Raji (cell line): ENCODE results near the gene DHRSX.

ENCODE experiments used
- POLR2A ChIP-seq: IDR thresholded peaks from 2 replicates; pipeline ENCODE4 v1.6.1; 2011; ENCODE audit warnings: low read depth, low read length, control low read depth; ENCODE audit not compliant: insufficient read depth

The DHRSX gene

DNA sequence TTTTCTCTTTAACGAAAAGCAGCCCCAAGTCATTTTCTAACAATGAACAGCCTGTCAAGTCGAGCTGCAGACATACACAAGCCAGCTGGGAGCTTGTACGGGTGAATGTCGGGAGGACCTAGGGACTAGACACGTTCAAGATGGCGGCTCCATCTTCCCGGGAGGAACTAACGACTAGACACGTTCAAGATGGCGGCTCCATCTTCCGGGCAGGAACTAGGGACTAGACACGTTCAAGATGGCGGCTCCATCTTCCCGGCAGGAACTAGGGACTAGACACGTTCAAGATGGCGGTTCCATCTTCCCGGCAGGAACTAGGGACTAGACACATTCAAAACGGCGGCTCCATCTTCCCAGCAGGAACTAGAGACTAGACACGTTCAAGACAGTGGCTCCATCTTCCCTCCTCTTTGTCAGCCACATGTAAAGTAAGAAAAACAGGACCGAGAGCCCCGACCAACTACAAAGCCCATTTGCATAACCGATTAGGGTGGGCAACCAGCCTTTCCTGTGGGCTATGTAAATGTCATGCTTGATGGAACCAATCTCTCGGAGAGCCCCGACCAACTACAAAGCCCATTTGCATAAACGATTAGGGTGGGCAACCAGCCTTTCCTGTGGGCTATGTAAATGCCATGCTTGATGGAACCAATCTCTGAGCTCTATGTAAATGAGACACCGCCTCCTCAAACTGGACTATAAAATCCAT is 175.5 kb downstream of the DHRSX start:
- TF ChIP-seq POLR2A: no peak

DNA sequence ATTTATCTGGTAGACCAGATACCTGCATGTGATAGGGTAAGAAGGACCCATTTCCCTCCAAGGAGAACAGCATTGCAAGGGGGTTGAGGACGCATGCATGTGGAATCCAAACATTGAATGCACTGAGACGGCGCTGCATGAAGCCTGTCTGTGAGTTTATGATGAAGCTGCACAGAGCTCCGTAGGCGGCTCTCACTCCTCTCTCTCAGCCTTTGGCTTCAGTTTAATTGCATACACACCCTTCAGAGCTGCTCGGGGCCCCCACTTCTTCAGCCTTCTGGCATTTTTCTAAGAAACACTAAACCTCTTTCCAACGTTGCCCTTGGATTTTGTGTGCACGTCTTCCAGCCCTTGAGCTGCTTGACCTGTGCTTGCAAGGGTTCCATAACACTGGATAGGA is 176.6 kb downstream of the DHRSX start:
- no peak for TF ChIP-seq POLR2A

DNA sequence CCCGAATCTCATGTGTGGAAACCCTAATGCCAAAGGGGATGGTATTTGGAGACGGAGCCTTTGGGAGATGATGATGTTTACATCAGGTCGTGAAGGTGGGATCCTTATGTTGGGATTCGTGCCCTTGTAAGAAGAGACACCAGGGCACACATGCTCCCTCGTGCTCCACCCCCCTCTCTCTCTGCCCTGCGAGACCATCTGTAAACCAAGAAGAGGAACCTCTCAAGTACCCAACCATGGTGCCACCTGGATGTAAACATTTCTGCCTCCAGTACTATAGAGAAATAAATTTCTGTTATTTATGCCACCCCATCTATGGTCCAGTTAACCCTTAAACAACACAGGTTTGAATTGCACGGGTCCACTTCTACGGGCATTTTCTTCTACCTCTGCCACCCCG is 179.4 kb downstream of the DHRSX start:
- no peak for TF ChIP-seq POLR2A

DNA sequence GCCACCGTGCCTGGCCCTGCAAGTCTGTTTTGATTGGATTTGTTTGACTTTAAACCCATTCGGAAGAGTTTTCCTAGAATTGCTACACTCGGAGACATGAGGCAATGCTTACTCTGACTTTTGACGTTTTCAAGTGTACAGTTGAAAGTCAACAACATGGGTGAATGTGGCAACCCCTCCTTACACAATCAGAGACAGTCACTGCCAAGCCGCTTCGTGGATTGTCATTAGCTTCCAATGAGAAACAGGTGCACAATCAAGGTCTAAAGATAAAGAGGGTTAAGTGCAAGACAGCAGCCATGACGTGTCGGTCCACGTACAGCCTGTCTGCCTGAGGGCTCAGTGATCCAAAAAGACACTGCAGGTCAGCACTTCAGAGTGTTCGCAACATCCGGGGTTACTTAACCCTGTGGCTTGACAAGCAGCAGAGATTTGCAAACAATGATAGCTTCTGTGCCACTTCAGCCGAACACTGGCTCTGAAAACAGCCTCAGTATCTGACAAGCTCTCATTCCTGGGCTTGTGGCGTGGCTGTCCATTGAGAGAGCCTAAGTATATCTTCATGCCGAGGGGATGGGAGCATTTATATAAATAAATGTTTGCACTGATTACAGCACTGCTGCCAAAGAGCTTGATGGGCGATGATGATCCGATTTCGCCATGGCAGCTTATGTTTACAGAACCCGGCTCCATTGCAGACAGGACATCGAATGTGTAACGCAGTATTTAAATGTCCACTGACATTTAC is 180.0 kb downstream of the DHRSX start:
- TF ChIP-seq POLR2A: no peak

DNA sequence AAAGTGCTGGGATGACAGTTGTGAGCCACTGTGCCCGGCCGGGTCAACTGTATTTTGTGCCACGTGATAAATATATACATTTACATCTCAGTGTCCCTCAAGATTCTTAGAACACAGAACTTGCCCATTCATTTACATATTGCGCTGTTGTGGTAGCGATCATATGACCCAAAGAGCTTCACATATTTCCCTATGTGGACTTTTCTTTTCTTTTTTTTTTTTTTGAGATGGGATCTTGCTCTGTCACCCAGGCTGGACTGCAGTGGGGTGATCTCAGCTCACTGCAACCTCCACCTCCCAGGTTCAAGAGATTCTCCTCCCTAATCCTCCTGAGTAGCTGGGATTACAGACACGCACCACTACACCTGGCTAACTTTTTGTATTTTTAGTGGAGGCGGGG is 180.7 kb downstream of the DHRSX start:
- no peak for TF ChIP-seq POLR2A

DNA sequence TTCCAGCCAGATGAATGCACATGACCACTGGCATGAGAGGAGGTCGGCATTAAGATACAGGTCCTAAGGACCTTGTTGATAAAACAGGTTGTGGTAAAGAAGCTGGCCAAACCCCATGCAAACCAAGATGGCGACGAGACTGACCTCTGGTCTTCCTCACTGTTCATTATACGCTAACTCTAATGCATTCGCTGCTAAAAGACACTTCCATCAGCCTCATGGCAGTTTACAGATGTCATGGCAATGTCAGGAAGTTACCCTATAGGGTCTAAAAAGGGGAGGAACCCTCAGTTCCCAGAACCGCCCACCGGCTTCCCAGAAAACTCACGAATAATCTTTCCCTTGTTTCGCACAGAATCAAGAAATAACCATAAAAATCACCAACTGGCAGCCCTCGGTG is 182.4 kb downstream of the DHRSX start:
- TF ChIP-seq POLR2A: no peak

DNA sequence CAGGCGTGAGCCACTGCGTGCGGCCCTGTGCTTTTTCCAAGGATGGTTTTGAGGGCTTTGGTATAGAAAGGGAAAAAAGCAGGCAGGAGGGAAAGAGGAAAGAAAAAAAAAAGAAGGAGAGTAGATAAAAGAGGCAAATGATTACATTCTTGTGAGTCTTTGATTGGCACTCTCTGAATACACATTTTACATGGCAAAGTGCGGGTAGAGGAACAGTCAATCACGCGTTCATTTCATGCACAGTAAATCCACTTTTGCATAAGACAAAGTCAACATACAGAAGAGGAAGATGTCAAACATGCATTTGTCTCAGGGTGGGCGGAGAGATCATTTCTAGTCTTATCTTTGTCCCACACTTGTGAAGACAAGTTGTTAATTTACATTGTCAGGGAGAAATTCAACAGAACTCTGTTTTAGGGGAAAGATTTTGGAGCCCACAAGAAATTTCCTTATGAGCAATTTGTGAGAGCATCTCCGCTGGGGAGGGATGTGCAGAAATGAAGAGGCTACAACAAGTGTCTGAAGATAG is 183.2 kb downstream of the DHRSX start:
- TF ChIP-seq POLR2A: no peak

DNA sequence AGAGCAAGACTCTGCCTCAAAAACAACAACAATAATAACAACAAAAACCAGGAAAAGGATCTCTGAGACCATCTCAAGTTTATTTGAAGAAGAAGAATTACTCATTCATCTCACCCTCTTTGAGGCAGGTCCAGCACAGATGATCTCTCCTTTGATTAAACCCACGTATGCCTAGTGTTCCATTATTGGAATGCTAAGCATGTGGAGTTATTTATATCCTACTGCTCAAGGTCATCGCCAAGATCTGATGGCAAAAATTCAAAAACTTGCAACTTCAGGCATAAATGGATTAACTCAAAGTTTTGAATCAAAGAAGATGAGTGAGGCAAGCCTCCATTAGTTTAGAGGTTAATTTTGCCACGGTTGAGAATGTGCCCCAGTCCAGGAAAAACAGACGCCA is 184.2 kb downstream of the DHRSX start:
- no peak for TF ChIP-seq POLR2A

DNA sequence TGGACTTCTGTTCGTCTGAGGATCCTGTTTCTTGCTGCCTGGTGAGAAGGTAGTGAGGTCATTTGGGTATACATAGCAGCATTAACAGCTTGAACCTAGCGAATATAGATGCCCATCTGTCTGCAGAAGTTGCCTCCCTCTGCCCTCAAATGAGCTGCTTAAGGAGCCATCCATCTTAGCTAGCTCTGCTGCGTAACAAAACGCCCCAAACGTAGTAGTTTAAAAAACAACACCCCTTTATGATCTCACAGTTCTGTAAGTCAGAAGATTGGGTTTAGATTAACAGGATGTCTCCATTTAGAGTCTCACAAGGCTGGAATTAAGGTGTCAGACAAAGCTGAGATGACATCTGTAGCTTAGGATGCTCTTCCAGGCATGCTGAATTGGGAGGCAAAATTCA is 185.3 kb downstream of the DHRSX start:
- TF ChIP-seq POLR2A: no peak

DNA sequence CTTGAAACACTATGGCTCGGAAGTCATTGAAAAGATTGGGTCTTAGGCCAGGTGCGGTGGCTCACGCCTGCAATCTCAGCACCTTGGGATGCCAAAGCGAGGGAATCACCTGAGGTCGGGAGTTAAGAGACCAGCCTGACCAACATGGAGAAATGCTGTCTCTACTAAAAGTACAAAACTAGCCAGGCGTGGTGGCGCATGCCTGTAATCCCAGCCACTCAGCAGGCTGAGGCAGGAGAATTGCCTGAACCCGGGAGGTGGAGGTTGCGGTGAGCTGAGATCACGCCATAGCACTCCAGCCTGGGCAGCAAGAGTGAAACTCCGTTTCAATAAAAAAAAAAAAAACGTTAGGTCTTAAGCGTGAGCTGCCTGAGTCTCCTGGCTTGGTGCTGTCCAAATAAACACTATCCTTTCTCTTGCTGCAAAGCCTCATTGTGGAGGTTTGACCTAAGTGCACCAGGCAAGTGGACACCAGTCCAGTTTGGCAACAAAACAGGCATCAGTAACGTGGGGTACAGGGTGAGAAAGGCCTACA is 185.9 kb downstream of the DHRSX start:
- no peak for TF ChIP-seq POLR2A

DNA sequence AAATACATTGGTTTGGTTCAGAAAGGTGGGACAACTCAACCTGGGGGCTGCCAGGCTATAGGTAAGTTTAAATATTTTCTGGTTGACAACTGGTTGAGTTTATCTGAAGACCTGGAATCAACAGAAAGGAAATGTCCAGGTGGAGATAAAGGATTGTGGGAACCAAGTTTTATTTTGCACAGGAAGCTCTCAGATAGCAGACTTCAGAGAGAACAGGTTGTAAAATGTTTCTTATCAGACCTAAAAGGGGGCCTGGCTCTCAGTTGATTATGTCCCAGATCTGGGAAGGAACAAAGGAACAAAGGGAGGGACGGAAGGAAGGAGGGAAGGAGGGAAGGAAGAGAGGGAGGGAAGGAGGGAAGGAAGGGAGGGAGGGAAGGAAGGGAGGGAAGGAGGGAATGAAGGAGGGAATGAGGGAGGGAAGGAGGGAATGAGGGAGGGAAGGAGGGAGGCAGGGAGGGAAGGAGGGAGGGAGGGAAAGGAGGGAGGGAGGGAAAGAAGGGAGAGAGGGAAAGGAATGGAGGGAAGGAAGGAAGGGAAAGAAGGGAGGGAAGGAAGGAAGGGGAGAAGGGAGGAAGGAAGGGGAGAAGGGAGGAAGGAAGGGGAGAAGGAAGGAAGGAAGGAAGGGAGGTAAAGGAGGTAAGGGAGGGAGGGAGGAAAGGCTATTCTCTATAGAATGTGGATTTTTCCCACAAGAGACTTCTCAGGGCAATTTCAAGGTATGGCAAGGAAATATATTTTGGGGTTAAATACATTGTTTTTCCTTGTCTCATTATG is 186.7 kb downstream of the DHRSX start:
- no peak for TF ChIP-seq POLR2A

DNA sequence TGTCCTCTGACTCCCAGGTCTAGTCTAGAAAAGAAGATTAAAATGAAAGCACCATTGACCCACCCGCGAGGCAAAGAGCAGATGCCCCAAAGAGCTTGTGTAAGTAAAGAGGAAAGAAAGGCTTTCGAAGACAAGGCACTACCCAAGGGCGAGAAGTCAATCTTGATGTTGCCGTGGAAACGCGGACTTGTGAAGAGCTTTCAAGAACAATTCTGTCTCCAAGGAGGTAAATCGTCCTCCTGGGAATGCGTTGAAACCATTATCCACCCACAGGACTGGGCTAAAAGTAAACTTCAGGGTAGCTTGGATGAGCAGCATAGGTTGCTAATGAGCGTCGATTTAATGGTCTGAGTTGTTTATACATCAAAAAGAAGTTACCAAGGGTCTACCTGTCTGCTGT is 189.3 kb downstream of the DHRSX start:
- TF ChIP-seq POLR2A: no peak

DNA sequence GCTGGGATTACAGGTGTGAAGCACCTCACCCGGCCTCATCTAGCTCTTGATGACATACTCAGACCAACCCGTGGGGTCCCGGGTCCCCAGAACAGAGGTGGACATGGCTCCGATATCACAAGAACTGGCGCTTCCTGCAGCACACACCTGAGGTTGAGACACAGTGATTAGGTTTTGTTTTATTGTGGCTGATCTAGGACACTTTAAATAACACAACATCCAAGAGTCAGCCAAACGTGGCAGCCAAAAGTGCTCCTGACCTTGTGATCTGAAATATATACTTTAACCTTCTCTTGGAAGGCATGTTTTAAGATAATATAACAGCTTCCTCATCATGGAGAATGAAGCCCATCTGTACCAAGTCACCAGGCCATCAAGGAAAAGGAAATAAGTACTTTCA is 198.9 kb downstream of the DHRSX start:
- TF ChIP-seq POLR2A: no peak

DNA sequence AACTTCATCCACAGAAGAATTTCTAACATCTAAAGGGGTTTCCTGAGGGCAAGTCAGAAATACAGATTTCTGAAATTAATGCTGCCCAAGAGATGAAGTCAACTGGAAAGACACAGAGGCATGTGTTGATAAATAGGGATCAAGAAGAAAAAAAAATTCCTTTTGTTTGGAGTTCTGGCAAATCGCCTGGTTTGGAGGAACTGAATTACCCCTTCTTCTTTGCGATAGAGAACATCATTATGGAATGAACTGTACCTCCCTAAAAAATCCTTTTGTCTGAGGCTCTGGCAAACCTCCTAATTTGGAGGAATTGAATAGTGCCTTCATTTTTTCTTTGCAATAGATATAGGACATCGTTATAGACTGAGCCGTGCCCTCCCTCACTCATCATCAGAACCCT is 200.9 kb downstream of the DHRSX start:
- no peak for TF ChIP-seq POLR2A

DNA sequence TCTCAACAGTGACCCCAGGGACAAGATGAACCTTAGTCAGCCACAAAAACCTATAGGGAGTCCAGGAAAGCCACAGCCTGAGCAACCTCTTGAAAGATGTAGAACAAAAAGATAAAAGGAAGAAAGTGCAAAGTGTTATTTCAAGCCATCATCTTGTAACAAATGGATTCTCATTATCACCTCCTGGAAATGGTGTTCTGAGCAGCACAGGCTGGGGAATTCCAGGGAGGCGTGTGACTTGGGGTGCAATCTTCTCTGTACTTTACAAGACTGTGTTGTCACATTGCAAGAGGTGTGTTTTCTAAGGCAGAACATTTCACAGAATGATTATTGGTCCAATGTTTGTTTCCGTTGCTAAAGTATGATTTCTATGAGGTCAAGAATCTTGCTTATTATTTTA is 214.0 kb downstream of the DHRSX start:
- TF ChIP-seq POLR2A: no peak
